GM19467 (cell line): Measurements from ENCODE around the gene LDB2.

ENCODE experiments used
- ATAC-seq: cut with Tn5 transposase; IDR thresholded peaks from one replicate; pipeline ENCODE4 v1.9.1; 2021; ENCODE audit warnings: mild to moderate bottlenecking, moderate library complexity; ENCODE audit not compliant: unreplicated experiment

The LDB2 gene

DNA sequence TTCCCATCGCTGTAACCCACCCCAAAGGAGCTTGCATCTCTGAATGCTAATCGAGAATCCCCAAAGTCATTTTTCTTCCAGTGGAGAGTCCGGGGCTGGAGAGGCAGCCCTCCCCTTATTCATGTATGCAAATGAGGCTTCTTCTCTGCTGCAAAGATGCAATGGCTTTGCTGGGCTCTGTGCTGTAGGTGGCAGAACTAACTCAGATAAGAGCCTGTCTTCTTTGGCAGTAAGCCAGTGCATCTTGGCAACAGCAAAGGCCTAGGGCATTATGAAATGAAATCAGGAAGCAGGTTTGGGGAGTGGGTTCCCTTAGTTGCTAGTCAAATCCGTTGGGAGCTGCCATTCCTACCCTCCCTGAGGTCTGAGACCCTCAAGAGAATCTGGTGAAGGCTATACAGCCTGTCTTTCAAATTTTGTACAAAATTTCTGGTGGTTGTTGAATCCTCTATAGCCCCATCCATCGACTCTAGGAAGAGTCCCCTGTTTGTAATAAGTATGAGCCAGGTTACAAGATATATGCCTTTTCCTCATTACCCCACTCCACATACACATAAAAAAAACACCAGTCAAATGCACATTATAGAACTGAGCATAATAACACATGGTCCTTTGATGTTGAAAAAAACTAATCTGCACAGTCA, 381.5 kb downstream of the LDB2 start:
- no peak for ATAC-seq

DNA sequence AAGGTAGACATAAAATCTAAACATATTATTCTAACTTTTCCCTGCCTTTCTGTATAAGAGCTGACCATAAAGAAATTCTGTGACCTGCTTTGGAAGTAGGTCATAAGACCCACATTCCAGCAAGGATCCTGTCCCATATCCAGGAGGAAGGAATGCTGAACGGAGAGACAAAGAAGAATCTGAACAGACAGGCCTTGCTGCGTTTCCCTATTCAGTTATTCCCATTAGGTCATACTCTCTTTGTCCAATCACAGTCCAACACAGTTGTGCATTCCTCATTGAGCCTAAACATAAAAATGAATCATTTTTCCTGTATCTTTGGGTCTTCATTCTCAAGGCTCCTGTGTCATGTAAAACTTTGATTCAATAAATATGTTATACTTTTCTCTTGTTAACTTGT, 384.6 kb downstream of the LDB2 start:
- ATAC-seq = no peak

DNA sequence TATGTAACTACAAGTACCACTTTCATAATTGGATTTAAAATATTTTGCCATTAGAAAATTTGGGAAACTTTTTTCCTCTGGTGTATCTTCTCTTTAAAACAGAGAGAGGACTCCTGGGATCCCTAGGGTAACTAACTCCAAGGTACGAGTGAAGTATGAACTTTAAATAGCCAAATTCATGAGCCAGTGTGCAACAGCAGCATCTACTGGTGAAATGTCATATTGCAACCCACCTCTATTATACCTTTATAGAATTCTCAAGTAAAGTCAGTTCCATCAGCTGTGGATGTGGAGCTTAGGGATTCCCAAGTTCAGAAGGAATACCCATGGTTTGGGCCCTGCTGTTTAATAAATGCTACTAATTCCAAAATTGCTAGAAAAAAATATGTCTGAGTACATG, 389.5 kb downstream of the LDB2 start:
- no peak for ATAC-seq

DNA sequence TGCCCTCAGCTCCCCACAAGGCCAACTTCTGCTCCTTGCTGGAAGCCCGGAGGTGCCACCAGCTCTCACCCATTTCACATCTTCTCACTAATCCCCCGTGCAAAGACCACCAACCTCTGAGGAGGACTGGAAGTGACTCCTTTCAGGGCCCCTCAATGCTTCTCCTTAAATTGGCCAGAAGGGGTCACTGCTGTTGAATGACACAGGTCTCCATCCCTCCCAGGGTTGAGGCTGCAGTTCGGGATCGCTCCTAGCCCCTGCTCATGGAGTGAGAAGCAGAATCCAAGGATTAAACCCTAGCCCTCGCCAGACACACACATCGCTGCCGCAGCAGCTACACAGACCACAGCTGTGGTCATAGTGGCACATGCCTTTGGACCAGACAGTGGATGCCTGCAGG, 392.7 kb downstream of the LDB2 start:
- no peak for ATAC-seq

DNA sequence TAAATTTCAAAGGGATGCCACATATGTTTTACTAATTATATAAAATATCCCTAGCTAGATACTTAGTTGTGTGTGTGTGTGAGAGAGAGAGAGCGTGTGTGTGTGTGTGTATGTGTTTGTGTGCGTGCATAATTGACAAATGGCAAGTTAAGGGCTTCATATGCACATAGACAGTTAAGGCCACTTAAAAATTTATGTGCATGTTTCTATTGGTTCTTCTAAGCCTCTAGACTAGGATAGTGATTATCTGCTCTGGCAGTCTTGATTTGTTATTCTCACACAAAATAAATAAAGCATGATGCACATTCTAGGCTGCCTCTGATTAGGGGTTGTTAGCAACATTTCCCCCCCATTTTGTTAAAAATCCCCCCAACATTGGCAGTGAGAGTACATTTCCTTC, 393.2 kb downstream of the LDB2 start:
- no peak for ATAC-seq

DNA sequence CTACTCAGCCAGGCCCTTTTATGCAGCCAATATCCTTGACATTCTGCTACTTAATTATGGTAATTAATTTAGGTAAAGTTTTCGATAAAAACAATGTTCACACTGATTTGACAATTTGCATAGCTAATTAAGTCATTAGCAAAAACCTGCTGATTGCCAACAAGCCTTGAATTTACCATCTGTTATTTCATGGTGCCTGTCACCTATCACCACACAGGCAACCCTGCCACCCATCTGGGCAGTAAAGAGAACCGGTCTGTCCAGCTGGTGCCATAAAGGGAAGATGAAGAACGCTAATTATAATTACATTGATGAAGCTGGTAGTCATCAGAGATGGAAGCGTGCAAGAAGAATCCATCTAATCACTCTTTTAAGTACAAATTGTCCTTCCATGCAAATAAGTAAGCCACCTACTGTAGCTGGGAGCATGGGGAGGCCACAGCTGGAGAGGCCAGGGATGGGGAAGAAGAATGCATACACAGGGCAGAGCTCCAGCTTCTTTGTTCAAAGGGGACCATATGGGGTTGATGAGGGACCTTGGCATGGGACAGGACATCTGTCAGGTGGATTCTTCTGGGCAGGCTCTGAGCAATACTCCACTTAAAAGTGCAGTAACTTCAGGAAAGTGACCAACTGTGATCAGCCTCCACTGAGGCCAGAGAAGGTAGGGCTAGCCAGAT, 394.9 kb downstream of the LDB2 start:
- no peak for ATAC-seq

DNA sequence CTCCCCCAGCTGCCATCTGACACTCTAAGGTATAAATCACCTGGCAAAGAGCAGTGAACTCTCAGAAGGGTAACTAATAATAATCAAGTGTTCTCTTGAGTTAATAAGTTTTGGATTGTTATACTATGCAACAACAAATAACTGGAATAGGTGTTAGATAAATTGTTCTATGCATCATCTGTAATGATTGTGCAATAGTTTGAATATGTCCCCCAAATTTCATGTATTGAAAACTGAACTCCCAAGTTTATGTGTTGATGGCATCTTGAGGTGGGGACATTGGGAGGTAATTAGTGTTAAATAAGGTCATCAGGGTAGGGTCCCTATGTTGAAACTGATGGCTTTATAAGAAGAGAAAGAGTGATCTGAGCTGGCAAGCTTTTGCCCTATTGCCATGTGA, 399.5 kb downstream of the LDB2 start:
- no peak for ATAC-seq

DNA sequence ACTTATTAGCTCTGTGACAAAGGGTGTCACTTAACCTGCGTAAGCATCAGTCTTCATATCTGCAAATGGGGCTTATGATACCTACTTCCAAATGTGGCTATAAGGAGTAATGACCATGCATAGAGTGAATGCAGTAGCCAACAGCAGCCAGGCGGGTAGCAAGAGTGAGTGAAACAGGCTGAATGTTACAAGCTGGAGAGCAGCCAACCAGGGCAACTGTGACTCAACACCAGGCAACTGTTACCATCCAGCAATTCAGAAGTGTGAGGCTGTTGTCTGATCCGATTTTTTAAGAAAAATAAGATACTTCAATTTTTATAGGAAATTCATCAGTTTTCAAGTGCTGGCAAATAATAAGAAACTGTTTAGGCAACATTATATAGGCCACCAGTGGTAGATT, 401.9 kb downstream of the LDB2 start:
- ATAC-seq = no peak

DNA sequence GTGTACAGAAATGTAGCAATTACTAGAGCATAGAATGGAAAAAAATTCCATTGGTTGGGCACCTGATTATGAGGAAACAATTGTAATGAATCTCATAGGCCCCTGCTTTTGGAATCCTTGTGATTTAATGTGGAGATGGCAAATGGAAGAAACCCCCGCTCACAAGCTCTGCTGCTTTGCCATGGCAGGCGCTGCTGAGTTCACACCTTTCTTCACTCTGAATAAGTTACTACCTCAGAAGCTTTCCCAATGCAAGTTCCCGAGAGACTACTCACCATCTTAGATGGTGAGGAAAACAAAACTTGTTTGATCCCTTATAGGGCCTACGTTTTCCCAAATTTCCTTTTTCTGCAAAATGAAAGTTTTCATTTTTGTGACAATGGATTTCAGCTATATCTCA, 405.6 kb downstream of the LDB2 start:
- ATAC-seq = no peak

DNA sequence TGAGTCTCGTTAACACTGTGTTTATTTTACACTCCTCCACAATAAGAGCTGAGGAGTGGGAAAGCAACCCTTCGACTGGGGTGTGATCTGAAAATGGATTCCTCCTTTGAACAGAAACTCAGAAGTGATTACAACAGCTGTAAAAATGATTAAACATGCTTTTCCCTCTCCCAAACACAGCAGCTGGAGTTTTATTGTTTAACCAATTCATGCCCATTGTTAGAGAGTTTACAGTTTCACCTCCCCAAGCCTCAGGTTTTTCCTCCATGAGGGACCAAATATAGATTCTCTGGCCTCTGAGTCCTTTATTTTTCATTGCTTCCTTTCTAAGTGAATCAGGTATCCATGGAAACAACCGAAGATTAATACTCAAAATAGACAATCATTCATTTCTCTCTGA, 409.2 kb downstream of the LDB2 start:
- ATAC-seq = no peak

DNA sequence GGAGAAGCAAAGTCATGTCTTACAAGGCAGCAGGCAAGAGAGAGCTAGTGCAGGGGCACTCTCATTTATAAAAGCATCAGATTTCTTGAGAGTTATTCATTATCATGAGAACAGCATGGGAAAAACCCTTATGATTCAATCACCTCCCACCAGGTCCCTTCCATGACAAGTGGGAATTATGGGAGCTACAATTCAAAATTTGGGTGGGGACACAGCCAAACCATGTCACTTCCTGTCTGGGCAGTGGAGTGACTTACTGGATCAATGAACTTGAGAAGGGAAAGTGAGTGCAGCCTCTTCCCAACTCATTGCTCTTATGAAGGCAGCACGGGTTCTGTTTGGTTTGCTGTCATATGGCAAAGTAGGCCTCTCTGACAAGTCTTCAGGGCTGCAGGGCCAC, 410.4 kb downstream of the LDB2 start:
- no peak for ATAC-seq

DNA sequence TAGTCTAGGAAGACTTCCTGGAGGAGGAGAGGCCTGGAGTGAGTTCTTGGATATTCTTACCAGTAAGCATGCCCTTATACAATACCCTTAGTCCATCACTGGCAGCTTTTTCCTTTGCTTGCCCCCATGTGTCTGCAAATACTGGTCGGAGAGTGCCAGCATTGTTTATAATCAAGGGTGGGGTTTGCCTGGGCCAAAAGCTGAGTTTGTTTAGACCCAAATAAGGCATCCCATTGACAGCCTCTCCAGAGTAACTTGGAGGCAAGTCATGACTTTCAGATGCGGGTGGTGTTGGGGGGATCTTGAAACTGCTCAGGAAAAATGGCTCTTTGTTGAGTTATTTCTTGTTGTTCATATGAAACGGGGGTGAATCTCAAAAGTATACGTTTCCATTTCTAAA, 413.7 kb downstream of the LDB2 start:
- ATAC-seq = no peak

DNA sequence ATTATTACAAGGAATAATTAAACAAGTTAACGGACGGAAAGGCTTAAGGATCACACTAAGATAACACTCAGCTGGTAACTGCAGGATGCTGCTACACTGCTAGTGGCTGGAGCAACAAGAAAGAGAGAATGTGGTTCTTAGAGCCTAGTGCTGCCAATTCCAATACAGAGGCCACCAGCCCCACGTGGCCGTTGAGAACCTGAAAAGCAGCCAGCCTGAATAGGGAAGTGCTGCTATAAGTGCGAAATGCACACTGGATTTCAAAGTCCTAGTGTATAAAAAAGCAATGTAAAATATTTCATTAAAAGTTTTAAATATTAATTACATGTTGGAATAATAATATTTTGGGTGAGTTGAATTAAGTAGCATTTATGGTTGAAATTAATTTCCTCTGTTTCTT, 414.9 kb downstream of the LDB2 start:
- ATAC-seq = no peak

DNA sequence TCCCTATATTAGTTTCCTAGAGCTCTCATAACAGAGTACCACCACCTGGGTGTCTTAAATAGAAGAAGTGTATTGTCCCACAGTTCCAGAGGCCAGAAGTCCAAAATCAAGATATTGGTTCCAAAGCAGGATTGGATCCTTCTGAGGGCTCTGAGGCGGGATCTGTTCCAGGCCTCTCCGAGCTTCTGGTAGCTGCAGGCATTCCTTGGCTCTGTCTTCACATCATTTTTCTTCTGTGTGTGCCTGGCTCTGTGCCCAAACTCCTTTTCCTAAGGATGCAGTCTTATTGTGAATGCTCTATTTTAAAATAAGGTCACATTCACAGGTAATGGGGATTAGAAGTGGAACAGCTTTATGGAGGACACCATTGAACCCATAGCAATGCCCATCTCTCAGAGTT, 418.4 kb downstream of the LDB2 start:
- no peak for ATAC-seq

DNA sequence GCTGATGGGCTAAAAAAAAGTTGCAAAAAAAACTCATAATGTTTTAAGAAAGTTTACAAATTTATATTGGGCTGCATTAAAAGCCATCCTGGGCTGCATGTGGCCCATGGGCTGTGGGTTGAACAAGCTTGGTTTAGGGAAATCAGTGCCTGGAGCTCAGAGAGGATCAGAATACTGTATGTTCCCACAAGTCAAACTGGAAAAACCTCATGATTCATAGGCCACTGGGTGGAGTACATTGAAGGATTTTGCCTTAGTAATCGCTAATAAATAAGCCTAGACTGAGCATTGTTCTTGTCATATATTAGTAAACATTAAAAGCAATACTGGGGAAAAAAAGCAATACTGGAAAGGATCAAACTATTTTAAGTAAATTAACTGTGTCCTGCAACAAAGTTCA, 425.9 kb downstream of the LDB2 start:
- no peak for ATAC-seq

DNA sequence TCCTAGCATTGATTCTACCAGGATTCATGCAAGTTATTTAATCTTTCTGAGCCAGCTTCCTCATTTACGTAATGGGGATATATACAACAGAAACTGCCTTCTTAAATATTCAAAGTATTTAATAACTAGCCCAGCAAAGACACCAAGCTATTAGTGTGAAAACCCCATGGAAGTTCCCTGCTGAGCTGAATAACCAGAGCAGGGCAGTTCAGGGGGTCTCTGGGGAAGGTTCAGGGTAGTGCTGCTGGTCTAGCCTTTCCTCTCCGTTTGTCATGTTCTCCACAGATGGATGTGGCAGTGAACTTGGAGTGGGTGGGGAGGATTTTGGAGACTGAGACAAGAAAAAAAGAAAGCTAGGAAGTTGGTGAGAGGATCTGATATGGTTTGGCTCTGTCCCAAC, 431.4 kb downstream of the LDB2 start:
- no peak for ATAC-seq

DNA sequence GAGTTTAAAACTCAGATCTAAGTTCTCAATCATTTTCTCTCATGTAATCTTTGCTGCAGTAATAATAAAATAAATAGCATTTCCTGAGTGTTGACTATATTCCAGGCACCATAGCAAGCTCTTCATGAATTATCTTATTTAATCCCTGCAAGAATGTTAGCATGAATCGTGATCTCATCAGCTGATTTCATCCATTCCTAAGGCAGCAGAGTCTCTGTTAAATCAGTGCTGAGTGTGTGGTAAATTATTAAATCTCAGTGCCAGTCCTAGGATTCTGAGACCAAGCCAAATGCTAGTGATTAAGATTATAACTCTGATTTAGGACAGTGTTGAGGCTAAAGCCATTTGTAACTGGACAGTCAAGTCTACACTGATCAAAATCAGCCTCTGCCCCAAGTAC, 431.9 kb downstream of the LDB2 start:
- no peak for ATAC-seq

DNA sequence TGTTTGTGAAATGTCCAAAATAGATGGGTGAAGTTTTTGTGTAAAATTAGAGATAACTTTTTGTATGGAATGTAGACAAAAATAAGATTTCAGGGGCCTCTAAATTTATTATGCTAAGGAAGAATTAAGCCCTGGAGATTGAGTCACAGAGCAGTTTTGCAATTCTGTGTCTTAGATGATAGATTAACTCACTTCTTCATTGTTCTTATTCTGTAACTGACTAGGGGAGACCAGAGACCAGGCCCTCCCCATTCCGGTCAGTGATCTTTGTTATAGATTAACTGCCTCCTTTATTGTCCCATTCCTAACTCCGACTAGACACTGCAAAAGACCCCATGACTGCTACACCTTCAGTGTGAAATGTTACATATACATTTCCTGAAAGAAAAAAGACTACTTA, 433.8 kb downstream of the LDB2 start:
- ATAC-seq = no peak

DNA sequence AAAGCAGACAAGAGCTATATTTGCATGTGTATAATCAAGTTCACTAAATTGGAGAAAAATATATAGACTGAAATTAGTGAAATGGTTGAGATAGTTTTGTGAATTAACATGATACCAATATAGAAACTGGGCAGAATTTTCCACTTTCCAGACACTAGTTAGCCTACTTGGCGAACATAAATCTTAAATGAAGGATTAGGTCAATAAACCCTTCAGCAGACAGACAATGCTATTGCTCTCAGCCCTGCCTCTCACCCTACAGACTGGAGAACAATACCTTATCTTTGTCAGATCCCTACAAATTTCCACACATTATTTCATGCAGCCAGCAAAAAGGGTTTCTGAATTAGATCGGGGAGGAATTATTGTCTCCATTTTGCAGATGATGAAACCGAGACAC, 435.8 kb downstream of the LDB2 start:
- no peak for ATAC-seq

DNA sequence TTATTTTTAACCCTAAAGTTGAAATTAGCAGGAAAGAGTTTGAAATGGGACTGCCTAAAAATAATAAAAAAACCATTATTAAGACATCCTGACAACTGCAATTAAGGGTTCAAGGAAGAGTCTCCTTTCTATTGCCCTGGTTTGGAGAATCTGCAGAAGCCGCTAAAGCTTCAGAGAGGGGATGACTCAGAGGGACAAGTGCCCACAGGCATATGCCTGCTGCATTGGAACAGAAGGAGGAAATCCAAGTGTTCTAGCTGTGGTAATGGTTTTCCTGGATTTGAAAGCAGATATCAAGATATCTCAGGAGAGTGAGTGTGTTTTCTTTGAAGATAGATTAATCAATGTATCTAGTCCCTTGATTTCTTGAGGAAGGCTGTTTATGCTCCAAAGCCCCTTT, 437.1 kb downstream of the LDB2 start:
- no peak for ATAC-seq

DNA sequence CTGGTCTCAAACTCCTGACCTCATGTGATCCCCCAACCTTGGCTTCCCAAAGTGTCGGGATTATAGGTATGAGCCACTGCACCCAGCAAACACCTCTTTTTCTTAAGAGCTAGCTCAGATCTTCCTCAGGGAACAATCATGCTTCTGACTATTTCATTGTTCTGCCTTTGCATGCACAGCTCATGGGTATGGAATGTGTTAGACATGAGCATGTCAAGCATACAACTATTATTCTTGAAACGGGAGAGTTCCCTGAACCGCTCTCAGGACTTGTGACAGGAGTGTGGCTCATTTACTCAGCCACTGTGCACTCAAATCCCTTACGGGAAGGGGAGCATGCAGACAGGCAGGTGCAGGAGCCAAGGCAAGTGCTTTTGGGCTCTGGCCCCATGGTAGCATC, 440.5 kb downstream of the LDB2 start:
- ATAC-seq = no peak
